NCI-H2107 treated with DMSO at 0.1 percent for 48 hours (cell line): Measurements from ENCODE around the gene CALCR.
"Not testable (repeated sequence)": the region's sequence is repeated elsewhere in the genome, so short reads cannot be mapped to it uniquely, and the experiment has no call there.

Experiments
- DNase-seq: peaks from one replicate; lab custom pipeline; 2025; ENCODE audit not compliant: unreplicated experiment; lab: John Stamatoyannopoulos, UW

The CALCR gene

DNA sequence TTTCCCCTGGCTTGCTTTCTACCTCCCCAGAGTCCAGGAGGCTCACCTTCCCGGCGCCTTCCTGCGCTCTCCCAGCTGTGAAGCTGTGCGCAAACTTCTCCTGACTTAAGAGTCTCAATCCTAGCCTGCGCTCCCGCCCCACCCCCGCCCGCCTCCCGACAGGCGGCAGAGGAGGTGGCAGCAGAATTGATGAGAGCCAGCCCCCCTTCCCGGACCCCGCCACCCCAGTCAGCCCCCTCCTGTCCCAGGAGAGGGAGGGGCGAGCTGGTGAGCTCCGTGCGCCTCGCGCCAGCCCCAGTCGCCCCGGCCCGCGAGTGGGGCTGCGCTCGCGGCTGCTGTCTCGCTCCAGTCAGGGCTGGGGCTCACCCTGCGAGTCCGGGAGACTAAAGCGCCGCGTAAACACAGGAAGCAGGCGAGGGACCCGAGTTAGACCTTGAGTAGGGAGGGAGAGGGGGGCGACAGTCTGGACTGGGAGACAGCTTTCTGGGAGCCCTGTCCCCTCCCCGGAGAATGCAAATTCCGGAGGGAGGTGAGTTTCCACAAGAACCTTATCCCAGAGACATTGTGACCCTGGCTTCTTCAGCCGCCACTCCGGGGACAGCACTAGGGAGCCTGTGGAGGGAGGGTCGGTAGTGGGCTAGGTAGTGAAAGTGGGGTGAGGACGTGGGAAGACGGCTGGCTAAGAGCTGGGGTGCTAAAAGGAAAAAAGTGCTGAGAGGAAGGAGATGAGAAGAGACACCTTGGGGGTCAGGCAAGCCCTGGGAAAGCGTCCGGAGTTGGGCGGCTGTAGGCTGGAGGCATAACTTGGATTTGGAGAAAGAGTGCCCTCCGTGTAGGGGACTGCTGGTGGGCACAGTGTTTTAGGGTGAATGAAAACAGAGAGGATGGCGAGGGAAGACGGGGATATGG is at the start of gene CALCR:
Gene CALCR (minus strand): TSS at position 79 of the 909 bp plus-strand sequence. CDS start 87,743 bp downstream, outside the sequence.
- DNase-seq: no peak

DNA sequence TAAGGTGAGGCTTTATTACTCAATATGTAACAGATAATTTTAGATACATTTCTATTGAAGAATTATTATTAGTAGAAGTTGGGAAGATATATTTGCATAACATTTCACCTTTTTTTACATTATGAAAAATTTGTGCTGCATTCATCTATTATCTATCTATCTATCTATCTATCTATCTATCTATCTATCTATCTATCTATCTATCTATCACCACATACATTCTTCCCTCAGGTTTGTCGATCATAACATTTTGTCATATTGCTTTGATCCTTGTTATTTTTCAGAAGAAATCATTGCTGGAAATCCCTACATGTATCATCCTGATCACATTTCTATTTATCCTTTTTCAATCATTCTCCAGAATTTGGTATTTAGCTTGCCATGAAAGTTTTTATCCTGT is 49.3 kb upstream of the CALCR start:
- DNase-seq: no peak

DNA sequence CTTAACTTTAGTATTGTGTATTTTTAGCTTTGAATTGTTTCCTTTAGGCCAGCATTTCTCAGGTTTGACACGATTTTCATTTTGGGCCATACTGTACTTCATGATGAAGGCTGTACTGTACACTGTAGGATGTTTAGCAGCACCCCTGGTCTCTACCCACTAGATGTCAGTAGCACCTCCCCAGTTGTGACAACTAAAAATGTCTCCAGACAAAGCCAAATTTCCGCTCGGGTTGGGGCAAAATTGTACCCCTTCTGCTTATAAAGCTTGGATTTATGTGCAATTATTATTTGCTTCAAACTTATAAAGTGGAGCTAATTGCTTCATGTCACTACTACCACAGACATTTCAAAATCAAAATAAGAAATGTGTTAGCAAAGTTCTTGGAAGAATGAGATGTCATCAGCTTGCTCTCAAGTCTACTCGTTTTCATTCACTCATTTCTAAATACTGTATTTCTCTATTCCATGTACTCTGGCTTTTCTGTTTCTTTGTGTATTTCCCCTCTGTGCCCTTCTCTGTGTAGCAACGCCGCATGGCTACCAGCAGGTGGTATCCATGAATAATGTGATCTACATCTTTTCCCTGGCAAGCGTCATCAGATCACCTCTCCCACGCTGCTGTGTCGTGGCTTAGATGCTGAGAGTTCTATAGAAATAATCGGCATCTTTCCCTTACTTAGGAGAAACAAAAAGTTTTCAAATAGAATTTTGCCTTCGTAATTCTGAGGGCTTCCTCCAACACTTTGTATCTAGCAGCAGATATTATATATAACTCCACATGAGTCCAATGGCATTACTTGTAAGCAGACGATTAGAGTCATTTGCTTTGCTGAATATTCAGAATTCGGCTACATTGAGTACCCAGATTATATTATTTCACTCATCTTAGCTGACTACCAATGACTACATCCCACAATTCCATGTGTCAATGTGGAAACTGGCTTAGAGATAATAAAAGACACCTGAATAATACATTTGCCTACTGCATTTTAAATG is 47.8 kb upstream of the CALCR start:
- peak; percentile 21 for DNase-seq

DNA sequence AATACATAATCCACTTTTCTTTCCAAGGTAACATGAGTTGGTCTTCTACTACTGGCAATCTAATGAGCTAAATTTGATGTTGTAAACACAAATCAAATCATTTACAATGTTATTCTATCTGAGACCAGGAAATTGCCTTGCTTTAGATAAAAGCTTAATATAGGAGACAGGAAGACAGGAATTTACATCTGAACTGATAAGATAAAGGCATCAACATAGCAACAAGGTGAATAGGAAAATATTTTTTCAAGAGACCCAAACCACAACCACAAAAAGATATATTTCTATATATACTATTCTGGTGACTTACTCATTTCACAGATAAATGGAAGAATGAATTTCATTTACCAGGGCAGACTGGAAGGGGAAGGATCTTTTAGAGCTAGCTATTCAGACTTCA is 46.3 kb upstream of the CALCR start:
- DNase-seq: no peak

DNA sequence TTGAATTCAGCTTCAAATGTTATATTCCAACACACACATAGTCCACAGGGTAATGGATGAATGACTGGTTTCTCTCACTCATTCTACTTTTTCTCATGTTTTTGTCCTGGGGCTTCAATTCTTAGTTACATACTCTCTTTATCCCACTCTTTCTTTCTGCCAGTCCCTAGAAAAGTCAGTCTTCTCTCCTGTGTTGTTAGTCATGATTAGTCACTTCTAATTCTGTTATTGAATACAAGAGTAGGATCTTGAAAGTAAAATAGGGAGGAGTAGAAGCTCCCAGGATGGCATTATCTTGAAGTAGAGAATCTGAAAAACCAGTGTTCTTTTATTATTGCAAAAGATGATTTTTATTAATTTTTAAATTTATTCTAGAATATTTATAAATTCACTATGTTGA is 45.5 kb upstream of the CALCR start:
- DNase-seq: no peak

DNA sequence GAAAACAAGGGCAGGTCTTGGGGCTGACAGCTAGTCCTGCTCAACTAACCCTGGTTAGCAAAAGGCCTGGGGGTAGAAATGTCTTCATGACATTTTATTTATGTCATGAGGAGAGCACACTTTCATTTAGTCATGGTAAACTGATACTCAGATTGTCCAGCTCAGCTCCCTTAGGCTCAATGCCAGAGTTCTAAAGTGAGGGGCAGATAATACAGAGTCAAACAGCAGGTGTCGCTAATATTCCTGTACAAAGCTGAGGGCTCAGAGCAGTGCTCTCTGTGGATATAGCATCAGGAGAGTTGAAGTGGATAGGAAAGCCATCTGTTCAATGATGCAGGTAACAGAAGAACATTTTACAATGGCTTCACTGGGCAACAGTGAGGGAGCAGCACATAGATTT is 26.8 kb upstream of the CALCR start:
- no peak for DNase-seq

DNA sequence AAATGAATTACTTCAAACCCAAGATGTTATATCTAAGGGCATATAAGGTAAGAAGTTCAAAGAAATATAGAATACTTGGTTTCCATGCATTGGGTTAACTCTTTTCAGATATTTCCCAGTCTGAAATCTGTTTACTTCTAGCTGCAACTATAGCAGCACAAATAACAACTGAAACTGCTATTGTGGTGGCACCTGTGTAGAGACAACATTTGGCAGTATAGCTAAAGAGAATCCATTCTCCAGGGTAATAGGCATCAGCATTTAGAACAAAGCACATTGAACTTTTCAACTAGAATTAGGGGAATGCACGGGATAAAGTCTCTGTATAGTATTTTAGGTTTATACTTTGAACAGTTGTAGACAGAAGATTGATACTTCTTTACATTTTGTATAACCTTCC is 19.7 kb upstream of the CALCR start:
- no peak for DNase-seq

DNA sequence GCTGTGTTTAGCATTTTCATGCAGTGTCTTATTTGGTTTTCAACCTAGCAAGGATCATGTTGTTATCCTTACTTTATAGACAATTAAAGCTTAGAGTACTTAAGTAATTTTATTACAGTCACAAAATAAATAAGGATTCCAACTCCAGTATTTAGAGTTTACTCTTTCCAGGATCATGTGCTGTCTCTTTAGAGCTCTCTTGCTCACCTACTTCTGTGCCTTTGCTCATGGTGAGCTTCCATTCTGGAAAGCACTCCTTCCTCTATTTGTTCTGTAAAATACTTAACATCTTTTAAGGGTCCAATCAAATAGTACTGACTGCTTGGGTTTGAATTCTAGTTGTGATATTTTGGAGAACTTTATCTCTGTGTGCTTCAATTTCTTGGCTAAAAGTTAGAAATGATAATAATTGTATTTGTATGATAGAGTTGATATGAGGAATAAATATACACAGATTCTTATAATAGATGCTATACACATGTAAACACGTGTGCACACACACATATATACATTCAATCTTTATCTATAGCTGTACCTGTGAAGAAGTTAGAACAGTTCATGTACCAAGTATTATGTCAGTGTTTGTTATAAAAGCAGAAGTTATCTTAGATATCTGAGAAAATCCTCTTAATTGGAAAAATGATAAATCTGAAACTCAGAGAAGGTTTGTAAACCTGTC is 18.2 kb upstream of the CALCR start:
- DNase-seq: no peak

DNA sequence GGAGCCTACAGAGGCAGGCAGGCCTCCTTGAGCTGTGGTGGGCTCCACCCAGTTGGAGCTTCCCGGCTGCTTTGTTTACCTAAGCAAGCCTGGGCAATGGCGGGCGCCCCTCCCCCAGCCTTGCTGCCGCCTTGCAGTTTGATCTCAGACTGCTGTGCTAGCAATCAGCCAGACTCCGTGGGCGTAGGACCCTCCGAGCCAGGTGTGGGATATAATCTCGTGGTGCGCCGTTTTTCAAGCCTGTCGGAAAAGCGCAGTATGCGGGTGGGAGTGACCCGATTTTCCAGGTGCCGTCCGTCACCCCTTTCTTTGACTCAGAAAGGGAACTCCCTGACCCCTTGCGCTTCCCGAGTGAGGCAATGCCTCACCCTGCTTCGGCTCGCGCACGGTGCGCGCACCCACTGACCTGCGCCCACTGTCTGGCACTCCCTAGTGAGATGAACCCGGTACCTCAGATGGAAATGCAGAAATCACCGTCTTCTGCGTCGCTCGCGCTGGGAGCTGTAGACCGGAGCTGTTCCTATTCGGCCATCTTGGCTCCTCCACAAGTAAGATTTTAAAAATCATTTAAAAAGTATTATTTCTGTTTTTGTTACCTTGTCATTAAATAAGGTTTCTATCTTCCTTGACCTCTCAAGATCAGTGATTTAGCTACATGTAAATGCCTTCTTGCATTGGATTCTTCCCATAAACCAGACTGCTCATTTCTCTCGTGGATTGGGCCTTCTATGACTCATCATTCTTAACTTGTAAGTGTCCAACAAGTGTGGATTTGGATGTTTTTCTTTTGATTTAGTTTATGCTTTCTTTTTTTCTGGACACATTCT is 16.9 kb upstream of the CALCR start:
- DNase-seq: not testable (repeated sequence)

DNA sequence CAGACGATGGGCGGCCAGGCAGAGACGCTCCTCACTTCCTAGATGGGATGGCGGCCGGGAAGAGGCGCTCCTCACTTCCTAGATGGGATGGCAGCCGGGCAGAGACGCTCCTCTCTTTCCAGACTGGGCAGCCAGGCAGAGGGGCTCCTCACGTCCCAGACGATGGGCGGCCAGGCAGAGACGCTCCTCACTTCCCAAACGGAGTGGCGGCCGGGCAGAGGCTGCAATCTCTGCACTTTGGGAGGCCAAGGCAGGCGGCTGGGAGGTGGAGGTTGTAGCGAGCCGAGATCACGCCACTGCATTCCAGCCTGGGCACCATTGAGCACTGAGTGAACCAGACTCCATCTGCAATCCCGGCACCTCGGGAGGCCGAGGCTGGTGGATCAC is 11.9 kb upstream of the CALCR start:
- DNase-seq: not testable (repeated sequence)

DNA sequence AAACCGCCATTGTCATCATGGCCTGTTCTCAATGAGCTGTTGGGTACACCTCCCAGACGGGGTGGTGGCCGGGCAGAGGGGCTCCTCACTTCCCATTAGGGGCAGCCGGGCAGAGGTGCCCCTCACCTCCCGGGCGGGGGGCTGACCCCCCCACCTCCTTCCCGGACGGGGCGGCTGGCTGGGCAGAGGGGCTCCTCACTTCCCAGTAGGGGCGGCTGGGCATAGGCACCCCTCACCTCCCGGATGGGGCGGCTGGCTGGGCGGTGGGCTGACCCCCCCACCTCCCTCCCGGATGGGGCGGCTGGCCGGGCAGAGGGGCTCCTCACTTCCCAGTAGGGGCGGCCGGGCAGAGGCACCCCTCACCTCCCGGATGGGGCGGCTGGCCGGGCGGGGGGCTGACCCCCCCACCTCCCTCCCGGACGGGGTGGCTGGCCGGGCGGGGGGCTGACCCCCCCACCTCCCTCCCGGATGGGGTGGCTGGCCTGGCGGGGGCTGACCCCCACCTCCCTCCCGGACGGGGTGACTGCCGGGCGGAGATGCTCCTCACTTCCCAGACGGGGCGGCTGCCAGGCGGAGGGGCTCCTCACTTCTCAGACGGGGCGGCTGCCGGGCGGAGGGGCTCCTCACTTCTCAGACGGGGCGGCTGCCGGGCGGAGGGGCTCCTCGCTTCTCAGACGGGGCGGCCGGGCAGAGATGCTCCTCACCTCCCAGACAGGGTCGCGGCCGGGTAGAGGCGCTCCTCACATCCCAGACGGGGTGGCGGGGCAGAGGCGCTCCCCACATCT is 11.4 kb upstream of the CALCR start:
- DNase-seq: not testable (repeated sequence)

DNA sequence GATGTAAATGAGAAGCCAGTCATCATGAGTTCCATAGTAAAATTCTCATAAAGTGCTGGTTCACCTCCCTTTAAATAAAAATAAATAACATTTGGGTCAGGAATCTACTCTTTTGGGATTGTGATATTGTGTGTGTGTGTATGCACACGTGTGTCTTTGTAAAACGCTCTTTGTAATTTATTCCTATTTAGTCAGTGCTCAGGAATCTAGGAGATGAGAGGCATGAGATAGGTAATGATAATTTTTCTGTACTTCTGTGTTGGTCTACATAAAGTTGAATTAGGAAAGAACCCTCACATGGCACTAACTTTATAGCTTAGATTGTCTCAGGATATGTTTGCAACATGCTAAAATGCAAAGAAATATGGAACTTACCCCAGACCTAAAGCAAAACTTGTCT is 4.9 kb upstream of the CALCR start:
- DNase-seq: no peak

DNA sequence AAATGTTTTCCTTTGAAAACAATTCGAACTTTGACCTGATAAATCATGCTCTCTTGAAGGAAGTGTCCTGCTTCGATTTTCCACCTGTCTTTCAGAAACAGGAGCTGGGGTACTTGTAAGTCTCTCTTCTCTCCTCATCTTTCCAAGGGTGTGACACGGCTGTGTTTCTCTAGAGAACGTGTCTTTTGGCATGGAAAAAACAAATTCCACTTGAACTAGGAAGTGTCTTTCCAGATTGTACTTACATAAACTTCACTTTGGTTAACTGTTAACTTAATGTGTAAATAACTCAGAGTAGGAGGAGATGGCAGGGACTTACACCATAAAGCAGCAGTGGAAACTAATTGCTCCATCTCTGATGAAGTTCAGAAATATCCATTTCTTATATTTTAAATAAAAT is 4.2 kb upstream of the CALCR start:
- no peak for DNase-seq

DNA sequence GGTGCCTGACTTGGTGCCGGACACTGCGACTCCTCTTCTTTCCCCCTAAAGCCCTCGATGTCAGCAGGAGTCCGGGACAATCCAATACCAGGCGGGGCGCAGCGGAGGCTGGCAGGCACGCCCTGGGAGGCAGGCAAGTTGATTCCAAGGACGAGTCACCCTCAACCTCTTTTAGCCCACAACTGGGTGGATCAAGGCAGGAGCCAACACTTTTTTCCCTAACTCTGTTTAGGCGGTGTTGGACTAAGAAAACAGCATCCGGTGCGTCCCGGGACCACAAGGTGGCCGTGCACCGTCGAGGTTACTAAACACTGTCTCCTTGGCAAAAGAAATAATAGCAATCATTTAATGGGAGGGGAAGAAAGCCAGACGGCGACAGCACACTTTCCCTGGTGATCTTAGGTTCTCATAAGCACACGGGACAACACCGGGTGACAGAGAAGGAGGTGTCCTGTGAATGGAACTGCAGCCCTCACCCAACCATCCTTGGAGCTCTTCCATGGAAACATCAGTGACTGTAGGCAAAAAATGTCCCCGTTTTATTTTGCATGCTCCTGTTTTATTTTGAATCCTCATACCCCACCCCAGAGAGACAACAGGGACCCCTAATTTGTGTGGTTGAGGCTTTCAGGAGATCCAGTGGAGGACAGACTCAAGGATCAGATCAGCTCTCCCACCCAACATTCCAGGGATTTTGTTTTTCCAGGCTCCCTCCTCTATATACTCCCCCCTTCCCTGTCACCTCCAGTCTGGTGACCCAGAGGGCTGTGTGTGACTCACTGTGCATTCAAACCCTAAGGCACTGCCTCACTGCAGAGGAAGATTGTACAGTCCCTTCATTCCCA is 1.3 kb upstream of the CALCR start:
- no peak for DNase-seq

DNA sequence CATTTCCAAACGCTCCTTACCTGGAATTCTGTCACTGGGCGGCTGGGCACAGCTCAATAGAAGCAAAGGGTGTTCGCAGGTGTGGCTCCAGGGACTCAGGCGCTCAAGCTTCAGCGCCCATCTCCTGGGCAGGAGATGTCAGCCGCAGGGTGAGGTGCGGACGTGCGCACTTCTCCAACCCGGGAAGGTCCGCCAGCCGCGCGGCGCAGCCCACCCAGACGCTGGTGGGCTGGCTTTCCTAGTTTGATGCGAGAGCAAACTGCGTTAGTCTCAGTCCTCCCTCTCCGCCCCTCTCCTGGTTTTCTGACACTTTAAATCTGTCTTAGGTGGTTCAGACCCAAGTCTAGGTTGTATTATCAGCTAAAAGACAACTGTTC is 267 bp downstream of the CALCR start:
- DNase-seq: no peak

DNA sequence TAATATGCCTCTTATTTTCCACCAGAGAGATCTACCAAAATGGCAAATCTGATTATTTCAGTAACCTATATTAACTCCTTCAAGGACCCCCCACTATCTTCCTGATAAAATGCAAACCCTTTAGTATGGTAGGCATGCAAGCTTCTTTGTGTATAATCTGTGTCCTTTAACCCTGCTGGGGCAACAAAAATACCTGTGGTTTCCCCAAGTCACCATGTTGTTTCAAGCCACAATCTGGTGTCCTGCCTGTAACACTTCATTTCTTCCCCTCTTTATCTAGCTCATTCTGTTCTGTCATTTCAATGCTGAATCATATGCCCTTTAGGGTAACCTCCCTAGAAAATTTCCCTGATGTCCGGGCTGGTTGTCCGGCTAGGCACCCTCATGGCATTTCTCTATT is 5.3 kb downstream of the CALCR start:
- no peak for DNase-seq

DNA sequence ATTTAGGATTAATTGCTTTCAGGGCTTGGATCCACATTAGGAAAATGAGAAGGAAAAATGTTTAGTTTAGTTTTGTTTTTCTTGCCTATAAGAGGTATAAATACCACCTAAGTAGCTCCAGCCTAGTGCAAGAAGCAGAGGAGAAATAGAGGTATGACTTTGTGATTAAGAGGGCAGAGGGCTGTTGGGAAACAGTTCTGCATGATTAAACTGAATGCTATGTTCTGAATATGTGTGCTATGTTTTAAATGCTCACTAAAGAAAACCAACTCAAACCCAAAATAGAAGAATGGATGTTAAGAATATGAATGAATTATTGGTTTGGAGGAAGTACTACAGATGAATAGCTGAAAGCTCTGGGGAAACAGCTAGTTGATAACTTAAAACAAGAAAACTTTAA is 7.6 kb downstream of the CALCR start:
- DNase-seq: no peak

DNA sequence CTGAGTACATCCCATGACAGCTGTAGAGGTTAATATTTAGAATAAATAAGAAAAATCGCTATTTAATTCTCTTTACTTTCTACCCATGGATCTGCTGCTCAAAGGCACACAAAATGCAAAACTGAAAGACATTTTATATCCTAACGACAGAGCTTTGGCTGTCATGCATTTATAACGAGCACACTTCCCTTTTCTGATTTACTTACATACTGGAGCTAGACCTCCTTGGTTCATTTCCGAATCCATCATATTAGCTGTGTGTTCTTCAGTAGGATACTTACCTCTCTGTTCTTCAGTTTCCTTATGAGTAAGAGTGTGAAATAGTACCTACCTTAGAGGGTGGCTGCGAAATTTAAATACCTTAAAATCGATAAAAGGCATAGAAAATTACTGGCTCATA is 10.9 kb downstream of the CALCR start:
- no peak for DNase-seq

DNA sequence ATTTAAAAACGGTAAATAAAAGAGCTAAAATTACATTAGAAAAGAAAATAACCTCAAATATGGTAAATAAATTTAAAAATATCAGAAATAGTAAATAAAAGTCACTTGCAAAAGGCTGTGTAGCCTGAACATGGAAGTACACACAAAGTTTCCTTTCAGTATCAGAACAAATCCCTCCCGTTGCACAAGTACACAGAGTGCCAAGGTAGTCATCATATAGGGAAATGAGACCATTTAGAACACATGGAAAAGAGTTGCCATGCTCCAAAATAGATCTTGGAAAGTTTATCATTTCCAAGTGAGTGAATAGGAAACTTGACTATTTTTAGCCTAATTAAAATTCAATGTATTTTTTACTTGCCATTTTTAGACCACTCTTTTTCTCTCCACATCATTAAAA is 11.6 kb downstream of the CALCR start:
- no peak for DNase-seq
